NOMO-1 treated with DMSO at 0.1 percent for 48 hours (cell line): Measurements from ENCODE around the gene MYO1A.

Experiments used
- DNase-seq: peaks from one replicate; lab custom pipeline; 2025; ENCODE audit not compliant: unreplicated experiment; lab: John Stamatoyannopoulos, UW

Gene MYO1A

GRCh38 chr12:57049890-57050289, at the start of gene MYO1A:
MYO1A (minus strand) TSS chr12:57050129; CDS start chr12:57048323, 1,806 bp downstream.
- DNase-seq = no peak

- DNase-seq = no peak
Measured at GRCh38 chr12:57099047-57099714, 49.3 kb upstream of the MYO1A start.

- DNase-seq = no peak
Measured at GRCh38 chr12:57098546-57098945, 48.6 kb upstream of the MYO1A start.

GRCh38 chr12:57097554-57097835, 47.6 kb upstream of the MYO1A start:
- DNase-seq = no peak

GRCh38 chr12:57096748-57097553, 47.0 kb upstream of the MYO1A start:
- DNase-seq = no peak

- no peak for DNase-seq
Measured at GRCh38 chr12:57096099-57096572, 46.2 kb upstream of the MYO1A start.

- no peak for DNase-seq
Measured at GRCh38 chr12:57095440-57095839, 45.5 kb upstream of the MYO1A start.

- no peak for DNase-seq
Measured at GRCh38 chr12:57094208-57095160, 44.6 kb upstream of the MYO1A start.

- peak; percentile 26 for DNase-seq
Measured at GRCh38 chr12:57093415-57094207, 43.7 kb upstream of the MYO1A start.

- DNase-seq = no peak
Measured at GRCh38 chr12:57092876-57093414, 43.0 kb upstream of the MYO1A start.

GRCh38 chr12:57092529-57092862, 42.6 kb upstream of the MYO1A start:
- DNase-seq = no peak

- no peak for DNase-seq
Measured at GRCh38 chr12:57091638-57092528, 42.0 kb upstream of the MYO1A start.

- DNase-seq = no peak
Measured at GRCh38 chr12:57090924-57091637, 41.2 kb upstream of the MYO1A start.

- DNase-seq = no peak
Measured at GRCh38 chr12:57090490-57090889, 40.6 kb upstream of the MYO1A start.

GRCh38 chr12:57089271-57090245, 39.6 kb upstream of the MYO1A start:
- peak; percentile 53 for DNase-seq

GRCh38 chr12:57088354-57089270, 38.7 kb upstream of the MYO1A start, which contains the start of gene NAB2:
NAB2 (plus strand) TSS chr12:57089114; CDS start chr12:57089272, 158 bp downstream.
- DNase-seq = peak; percentile 95
